Activated naive CD4-positive, alpha-beta T cell treated with anti-CD3 and anti-CD28 coated beads, Interleukin-2, amount 50 U/mL, for 16 hours (primary cell): ENCODE results near the gene P2RY11.

Experiments used
- DNase-seq: peaks from one replicate; pipeline ENCODE4 v3.0.0-alpha.2; 2020

The P2RY11 gene

DNA sequence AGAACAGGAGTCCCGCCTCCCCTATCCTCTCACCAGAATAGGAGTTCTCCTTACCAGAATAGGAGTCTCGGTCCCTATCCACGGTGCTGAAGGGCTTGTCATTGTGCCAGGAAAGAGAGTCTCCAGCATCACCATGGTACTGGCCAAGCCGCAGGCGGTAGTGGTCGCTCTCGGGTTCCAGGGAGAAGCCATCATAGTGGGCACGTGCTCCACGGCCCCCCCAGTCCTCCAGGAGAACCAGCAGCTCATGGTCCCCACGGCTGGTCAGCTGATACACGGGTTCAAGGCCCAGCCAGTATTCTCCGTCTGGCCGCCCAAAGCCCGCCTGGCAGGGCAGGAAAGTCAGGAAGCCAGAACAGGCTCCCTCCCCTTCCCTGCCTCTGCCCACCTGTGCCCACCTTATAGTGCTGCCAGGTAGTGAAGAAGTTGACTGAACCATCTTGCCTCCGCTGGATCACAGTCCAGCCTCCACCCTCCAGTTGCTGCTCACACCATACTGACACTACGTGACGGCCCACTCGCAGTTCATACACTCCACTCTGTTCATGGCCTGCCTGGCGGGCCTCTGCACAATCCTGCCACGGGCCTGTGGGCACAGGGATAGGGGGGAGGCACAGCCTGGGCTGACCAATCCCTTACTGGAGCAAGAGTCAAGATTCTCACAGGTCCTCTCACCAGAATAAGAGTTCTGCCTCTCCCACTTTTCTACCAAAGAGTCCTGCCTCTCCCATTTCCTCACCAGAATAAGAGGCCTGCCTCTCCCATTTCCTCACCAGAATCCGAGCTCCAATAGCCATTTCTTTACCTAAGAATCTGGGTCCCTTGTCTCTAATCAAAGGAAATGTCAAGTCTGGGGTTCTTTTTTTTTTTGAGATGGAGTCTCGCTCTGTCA, 18.0 kb upstream of the P2RY11 start:
- no peak for DNase-seq

DNA sequence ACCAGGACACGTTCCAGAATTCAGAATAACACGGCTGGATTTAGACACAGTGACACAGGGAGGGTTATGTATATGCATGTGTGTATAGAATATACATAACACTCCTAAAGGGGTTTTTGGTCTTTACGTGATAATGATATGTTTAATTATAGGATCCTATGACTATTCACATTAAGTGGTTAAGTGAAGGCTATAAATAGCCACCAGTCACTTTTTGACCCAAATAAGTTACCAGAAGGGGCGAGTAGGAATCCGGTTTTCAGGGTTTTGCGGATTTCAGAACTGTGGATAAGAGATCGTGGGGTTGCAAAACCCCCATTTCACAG, 15.9 kb upstream of the P2RY11 start:
- no peak for DNase-seq

DNA sequence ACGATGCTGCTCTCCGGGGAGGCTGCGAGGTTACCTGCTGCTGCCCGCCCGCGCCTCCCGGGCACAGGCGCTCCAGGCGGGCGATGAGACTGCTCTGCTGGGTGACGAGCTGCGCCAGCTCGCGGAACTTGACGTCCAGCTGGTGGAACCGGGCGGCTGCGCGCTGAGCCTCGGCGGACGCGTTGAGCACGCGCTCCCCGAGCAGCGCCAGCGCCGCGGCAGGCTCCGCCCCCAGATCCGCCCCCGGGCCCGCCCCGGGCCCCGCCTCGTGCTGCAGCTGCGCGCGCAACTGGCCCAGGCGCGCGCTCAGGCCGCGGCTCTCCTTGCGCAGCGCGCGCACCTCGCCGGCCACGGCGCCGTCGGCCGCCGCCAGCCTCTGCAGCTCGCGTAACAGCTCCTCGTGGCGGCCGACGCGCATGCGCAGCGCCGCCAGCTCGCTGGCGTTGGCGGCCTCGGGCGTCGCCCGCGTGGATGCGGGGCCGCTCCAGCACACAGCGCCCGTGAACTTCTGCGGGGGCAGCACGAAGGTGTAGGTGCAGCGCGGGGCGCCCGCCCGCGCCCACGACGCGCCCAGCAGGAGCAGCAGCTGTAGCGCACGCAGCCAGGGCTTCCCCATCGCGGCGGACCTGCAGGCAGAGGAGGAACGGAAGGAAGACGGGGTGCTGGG, 15.4 kb upstream of the P2RY11 start:
- DNase-seq: peak; percentile 87

DNA sequence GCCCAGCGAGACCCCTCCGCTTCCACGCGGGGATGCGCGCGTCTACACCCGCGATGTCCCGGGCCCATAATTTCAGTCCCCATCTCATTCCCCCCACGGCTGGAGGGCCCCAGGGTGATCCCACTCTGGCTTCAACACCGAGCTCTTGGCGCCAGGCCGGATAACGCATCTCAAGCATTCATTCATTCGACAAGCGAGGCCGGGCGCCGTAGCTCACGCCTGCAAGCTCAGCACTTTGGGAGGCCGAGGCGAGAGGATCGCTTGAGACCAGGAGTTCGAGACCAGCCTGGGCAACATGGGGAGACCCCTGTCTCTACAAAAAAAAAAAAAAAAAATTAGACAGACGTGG, 14.9 kb upstream of the P2RY11 start:
- DNase-seq: no peak

DNA sequence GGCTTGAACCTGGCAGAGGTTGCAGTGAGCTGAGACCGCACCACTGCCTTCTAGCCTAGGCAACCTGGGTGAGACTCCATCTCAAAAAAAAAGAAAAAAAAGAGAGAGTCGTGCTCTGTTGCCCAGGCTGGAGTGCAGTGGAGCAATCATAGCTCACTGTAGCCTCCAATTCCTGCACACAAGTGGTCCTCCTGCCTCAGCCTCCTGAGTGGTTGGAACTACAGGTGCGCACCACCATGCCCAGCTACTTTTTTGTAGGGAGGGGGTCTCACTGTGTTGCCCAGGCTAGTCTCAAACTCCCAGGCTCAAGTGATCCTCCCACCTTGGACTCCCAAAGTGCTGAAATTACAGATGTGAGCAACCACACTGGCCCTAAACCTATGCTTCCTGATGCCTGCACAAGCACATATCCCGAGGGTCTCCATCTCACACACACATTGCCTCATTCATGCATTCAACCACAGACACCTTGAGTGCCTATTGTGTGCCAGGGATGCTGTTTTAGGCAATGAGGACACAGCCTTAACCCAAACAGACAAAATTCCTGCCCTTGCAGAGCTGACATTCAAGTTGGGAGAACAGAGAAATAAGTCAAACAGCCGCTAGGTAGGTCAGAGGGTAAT, 11.2 kb upstream of the P2RY11 start:
- DNase-seq: no peak

DNA sequence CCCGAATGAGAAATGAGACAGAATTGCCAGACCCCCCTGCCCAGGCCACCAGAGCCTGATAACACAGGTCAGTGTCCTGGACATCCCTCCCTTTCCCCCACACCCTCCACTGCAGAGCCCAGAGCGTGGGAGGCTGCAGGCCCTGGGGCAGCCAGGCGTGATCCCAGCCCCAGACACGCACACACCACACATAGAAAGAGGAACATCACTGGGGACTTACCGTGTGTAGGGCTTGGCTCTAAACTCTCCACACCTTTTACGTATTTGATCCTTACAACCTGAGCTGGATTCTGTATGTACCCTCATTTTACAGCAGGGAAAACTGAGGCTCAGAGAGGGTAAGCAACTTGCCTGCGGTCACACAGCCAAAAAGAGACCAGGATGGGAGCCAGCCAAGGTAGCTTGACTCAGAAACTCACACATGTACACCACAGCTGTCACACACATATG, 8.7 kb upstream of the P2RY11 start:
- DNase-seq: no peak

DNA sequence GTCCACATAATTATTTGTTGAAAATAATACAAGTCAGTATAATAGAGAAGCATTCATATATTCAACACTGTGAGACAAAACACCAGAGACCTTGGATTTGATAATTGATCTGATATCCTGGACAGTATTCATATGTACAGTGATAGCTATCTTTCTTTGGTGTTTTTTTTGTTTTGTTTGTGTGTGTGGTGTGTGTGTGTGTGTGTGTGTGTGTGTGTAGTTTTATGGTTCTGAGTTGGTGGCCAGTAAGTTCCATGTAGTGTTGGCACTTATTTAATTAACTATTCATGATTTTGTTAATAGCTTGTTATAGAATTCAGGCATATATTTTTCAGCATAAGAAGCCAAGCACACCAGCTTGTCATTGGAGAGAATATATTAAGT, 7.4 kb upstream of the P2RY11 start:
- DNase-seq: no peak

DNA sequence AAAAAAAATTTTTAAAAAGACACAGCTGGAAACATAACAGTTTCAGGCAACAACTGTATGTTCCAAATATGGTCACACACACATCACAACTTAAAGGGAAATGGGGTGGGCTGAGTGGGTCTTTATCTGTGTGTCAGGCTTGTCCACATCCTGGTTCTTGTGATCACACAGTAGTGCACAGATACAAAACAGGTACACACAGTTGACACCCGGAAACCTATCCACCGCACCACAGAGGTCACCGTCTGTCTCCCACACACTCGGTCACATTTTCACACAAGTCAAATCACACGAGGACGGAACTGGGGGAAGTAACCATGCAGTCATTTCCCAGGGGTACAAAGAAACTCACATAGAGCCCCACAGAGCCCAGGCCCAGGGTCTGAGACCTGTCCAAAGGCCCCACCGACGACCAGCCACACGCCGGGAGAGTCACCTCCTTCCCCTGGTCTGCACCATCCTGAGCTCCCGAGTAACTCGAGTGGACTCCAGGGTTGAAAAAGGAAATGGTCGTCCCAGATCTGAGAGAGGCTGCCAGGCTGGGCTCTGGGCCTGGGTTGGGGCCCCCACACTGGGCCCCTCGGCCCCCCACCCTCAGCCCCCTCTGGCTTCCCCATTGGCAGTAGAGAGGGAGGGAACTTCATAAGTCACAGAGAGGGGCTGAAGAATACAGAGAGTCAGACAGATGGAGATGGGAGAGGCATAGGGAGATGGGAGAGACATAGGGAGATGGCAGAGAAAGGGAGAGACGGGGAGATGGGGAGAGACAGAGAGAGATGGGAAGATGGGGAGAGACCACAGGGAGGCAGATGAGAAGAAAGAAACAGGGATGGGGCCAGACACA, 6.6 kb upstream of the P2RY11 start:
- peak; percentile 67 for DNase-seq

DNA sequence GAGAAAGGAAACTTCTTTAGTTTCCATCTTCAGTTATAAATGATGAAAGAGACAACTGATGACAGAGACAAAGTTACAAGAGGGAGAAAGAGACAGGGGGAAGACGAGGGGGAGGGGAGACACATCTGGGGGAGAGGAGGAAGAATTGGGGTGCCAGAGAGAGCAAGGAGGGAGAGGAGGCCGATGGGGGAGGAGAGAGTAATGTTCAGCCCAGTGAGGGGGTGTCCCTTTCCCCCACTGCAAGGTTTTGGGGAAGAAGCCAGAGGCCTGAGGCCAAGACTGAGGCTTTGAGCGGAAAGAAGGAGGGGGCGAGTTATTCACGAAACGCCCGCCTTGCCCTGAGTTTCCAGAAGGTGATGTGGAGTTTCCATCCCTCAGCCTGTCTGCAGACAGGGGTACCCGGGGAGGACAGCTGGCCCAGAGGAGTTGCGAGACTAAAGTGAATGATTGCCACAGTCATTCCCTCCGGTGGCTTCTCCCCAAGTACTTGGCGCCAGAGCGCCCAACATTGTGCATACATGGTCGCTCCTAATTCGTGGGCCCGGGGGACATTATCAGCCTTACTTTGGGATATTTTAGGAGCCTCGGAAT, 5.9 kb upstream of the P2RY11 start:
- DNase-seq: peak; percentile 82

DNA sequence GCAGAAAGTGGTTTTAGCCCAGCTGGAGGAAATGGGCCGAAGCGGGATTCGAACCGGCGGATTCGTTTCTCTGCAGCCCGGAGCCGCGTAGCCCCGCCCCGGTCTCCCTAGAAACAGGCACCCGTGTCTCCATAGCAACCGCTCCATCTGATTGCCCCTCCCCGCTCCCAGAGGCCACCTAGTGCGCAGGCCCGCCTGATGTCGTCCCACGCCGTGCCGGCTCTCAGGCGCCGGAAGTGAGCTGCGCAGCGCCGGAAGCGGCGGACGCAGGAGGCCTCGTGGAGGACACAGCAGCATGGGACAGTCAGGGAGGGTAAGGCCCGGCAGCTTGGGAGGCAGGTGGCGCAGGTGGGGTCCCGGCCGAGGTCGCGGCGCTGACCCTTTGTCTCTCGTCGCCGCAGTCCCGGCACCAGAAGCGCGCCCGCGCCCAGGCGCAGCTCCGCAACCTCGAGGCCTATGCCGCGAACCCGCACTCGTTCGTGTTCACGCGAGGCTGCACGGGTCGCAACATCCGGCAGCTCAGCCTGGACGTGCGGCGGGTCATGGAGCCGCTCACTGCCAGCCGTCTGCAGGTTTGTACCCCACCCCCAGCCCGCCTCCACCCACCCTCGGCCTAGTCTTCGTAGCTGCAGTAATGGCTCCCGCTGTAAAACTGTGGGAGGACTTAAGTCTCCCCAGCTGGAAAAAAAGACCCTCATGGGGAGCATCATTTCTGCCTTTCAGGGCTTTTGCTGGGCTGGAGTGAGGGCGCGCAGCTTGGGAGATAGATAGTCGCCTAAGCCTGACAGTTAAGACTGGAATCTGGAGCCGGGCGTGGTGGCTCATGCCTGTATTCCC, 5.2 kb upstream of the P2RY11 start, which contains the start of gene PPAN:
TSS of gene PPAN (plus strand) at position 263 of the 837 bp plus-strand sequence. CDS start at position 296, 33 bp downstream.
- DNase-seq: peak; percentile 97

DNA sequence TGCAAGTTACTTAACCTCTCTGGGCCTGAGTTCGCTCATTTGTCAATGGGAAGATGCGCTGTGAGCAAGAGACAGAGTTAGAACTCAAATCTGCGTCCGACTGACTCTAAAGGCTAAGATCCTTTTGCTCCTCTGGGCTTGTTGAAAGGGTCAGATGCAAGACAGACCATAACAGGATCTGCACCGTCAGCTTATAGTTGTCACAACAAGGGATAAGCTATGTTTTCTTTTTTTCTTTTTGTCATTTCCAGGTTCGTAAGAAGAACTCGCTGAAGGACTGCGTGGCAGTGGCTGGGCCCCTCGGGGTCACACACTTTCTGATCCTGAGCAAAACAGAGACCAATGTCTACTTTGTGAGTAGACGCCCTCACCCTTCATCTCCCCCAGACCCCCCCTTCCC, 4.2 kb upstream of the P2RY11 start:
- DNase-seq: no peak

DNA sequence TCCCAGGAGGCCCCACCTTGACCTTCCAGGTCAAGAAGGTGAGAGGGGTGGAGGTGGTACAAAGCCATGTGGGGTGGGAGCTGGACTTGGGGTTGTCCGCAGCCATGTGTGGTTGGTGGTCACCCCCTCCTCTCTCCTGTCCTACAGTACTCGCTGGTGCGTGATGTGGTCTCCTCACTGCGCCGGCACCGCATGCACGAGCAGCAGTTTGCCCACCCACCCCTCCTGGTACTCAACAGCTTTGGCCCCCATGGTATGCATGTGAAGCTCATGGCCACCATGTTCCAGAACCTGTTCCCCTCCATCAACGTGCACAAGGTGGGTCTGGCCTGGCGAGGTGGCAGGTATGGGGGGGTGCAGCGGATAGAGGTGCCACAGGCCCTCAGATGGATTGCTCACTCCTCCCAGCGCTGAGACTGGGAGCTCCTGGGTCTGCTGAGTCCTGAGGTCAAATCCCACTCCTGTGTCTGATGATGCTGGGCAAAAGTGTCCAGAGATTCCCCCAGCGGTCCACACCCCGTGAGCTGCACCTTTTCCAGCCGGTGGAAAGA, 3.6 kb upstream of the P2RY11 start:
- no peak for DNase-seq

DNA sequence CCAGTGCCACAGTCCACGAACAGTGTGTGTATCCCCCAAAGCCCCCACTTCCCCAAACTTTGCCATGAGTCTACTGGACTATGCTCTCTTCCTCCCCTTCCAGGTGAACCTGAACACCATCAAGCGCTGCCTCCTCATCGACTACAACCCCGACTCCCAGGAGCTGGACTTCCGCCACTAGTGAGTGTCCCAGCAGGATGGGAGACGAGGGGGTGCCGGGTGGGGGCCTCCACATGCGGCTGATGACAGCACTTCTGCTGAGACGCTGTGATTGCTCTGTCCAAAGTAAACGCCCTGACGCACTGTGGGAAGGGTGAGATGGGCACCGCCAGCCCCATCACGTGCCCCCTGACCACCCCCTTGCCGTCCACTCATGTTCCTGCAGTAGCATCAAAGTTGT, 2.0 kb upstream of the P2RY11 start:
- no peak for DNase-seq

DNA sequence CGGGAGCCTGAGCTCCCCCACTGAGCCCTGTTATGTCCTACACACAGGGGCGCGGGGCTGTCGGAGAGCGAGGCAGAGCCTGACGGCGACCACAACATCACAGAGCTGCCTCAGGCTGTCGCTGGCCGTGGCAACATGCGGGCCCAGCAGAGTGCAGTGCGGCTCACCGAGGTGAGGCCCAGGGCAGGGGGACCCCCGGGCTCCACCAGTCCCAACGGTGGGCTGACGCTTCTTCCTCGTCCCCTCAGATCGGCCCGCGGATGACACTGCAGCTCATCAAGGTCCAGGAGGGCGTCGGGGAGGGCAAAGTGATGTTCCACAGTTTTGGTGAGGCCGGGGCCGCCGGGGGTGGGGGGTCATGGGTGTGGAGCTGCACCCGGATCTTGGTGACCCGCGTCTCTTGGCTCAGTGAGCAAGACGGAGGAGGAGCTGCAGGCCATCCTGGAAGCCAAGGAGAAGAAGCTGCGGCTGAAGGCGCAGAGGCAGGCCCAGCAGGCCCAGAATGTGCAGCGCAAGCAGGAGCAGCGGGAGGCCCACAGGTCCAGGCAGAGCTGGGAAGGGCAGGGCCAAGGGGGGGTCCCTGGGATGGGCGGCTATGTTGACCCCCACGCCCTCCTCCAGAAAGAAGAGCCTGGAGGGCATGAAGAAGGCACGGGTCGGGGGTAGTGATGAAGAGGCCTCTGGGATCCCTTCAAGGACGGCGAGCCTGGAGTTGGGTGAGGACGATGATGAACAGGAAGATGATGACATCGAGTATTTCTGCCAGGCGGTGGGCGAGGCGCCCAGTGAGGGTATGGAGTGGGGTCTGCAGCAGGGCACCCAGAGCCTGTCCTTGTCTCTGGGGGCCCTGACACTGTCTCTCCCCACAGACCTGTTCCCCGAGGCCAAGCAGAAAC, 1.2 kb upstream of the P2RY11 start:
- DNase-seq: no peak

DNA sequence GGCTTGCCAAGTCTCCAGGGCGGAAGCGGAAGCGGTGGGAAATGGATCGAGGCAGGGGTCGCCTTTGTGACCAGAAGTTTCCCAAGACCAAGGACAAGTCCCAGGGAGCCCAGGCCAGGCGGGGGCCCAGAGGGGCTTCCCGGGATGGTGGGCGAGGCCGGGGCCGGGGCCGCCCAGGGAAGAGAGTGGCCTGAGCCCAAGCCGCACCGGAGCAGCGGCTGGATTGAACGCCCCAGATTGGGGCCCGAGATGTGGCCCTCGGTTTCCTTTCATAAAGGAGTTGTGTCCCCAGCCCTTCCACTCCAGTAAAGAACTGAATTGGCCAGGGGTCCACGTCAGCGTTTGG, 548 bp upstream of the P2RY11 start:
- no peak for DNase-seq

DNA sequence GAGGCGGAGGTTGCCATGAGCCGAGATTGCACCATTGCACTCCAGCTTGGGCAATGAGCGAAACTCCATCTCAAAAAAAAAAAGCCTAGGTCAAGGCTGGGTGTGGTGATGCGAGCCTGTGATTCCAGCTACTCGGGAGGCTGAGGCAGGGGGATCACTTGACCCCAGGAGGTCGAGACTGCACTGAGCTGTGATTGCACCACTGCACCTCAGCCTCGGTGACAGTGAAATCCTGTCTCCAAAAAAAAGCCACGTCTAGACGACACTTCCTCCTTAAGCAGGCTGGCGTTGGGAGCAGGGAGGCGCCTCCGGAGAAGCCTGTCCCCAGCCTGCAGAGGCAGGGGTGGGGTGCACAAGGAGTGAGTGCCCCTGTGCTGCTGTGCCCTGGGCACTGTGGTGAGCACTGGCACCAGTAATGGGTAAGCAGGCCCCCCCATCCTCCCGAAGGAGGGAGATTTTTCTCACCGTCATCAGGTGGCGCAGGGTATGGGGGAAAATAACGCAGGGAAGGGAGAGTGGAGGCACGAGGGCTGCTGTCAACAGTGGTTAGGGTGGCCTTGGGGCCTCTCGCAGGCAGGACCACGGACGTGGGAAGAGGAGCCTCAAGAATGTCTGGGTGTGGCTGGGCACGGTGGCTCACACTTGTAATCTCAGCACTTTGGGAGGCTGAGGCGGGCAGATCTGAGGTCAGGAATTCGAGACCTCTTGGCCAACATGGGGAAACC, 706 bp downstream of the P2RY11 start:
- no peak for DNase-seq

DNA sequence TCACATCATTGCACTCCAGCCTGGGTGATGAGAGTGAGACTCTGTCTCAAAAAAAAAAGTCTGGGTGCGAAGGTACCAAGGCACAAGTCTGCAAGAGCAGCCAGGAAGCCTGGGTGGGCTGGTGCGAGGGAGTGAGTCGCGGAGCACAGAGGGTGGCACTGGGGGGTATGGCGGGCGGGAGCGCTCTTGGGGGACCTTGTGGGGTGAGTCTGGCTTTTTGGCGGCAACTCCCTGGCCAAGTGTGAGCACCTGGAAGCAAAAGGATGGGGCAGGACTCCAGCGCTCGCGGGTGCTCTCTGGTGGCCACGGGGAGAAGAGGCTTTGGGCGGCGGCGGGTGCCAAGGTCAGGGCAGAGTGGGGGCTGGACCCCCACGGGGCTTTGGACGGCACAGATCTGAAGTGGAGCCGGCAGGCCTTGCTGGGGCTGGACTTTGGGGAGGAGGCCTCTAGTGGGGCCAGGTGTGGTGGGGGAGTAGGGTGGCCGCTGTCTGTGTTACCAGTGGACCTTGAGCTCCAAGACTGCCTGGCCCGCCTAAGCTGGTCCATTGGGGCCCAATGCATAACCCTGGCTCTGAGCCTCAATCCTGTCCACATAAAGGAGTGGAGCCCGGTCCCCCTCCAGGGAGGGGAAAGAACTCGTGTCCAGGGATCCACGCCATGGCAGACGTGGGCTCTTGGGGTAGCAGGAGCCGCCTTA, 1.6 kb downstream of the P2RY11 start:
- DNase-seq: peak; percentile 74

DNA sequence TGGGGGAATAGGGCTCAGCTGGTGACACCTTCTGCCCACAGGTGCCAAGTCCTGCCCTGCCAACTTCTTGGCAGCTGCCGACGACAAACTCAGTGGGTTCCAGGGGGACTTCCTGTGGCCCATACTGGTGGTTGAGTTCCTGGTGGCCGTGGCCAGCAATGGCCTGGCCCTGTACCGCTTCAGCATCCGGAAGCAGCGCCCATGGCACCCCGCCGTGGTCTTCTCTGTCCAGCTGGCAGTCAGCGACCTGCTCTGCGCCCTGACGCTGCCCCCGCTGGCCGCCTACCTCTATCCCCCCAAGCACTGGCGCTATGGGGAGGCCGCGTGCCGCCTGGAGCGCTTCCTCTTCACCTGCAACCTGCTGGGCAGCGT, 2.1 kb downstream of the P2RY11 start:
- no peak for DNase-seq

DNA sequence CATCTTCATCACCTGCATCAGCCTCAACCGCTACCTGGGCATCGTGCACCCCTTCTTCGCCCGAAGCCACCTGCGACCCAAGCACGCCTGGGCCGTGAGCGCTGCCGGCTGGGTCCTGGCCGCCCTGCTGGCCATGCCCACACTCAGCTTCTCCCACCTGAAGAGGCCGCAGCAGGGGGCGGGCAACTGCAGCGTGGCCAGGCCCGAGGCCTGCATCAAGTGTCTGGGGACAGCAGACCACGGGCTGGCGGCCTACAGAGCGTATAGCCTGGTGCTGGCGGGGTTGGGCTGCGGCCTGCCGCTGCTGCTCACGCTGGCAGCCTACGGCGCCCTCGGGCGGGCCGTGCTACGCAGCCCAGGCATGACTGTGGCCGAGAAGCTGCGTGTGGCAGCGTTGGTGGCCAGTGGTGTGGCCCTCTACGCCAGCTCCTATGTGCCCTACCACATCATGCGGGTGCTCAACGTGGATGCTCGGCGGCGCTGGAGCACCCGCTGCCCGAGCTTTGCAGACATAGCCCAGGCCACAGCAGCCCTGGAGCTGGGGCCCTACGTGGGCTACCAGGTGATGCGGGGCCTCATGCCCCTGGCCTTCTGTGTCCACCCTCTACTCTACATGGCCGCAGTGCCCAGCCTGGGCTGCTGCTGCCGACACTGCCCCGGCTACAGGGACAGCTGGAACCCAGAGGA, 2.6 kb downstream of the P2RY11 start:
- no peak for DNase-seq
